Keratinocyte (primary cell): ENCODE data around the gene HEPH. TPM values are rescaled to one million over a fixed set of nuclear protein-coding genes. Genes with fewer than 3 reads are reported as not detected.

Experiments used
- DNase-seq: peaks from one replicate; pipeline ENCODE4 v3.0.0-alpha.2; 2011; ENCODE audit warnings: low read depth, missing footprints, low spot score
- FAIRE-seq: peaks from 2 replicates; lab custom pipeline; 2011; peaks lifted over from hg19 to GRCh38; lab: Jason Lieb, UNC
- H2AFZ ChIP-seq: 2 replicates; pipeline ENCODE4 v1.6.0; 2012; ENCODE audit warnings: low read length, control low read depth, inconsistent platforms; ENCODE audit not compliant: control insufficient read depth
- H3K27ac ChIP-seq: 2 replicates; pipeline ENCODE4 v1.5.1; 2011; ENCODE audit warnings: low read length; ENCODE audit not compliant: control insufficient read depth, insufficient read depth
- H3K27me3 ChIP-seq: 3 replicates; pipeline ENCODE4 v1.6.0; 2011; ENCODE audit warnings: low read length; ENCODE audit not compliant: control insufficient read depth, insufficient read depth; ENCODE audit errors: extremely low read depth
- H3K36me3 ChIP-seq, 2 experiments: 2 replicates in 1 of 2; 3 replicates in 1 of 2; pipeline ENCODE4 v1.5.1; 2011; ENCODE audit warnings: low read length in 2 of 2, mild to moderate bottlenecking in 1 of 2; ENCODE audit not compliant: control insufficient read depth in 2 of 2, insufficient read depth in 2 of 2; ENCODE audit errors: extremely low read depth in 1 of 2
- H3K4me1 ChIP-seq: 3 replicates; pipeline ENCODE4 v1.5.1; 2011; ENCODE audit warnings: low read length; ENCODE audit not compliant: control insufficient read depth, insufficient read depth; ENCODE audit errors: extremely low read depth
- H3K4me2 ChIP-seq: 3 replicates; pipeline ENCODE4 v1.6.0; 2011; ENCODE audit warnings: low read depth, low read length; ENCODE audit not compliant: control insufficient read depth, insufficient read depth; ENCODE audit errors: extremely low read depth
- H3K4me3 ChIP-seq, 3 experiments: fragments of 200-600 bp in 1 of 3; sonication (generic) in 1 of 3; 2 replicates in 2 of 3; 3 replicates in 1 of 3; pipeline ENCODE4 v1.5.1; 2011 to 2016; ENCODE audit warnings: low read length in 3 of 3, mild to moderate bottlenecking in 3 of 3, control low read depth in 2 of 3, inconsistent platforms in 1 of 3, low read depth in 1 of 3, mixed read lengths in 1 of 3, mixed run types in 1 of 3, moderate library complexity in 1 of 3; ENCODE audit not compliant: control insufficient read depth in 2 of 3, insufficient read depth in 2 of 3; ENCODE audit errors: extremely low read depth in 1 of 3
- H3K79me2 ChIP-seq: 2 replicates; pipeline ENCODE4 v1.6.0; 2012; ENCODE audit warnings: low read length; ENCODE audit not compliant: control insufficient read depth, insufficient read depth
- H3K9ac ChIP-seq: 3 replicates; pipeline ENCODE4 v1.6.0; 2011; ENCODE audit warnings: low read length; ENCODE audit not compliant: control insufficient read depth, insufficient read depth; ENCODE audit errors: extremely low read depth
- H3K9me1 ChIP-seq: 3 replicates; pipeline ENCODE4 v1.6.0; 2011; ENCODE audit warnings: low read length; ENCODE audit not compliant: control insufficient read depth, insufficient read depth; ENCODE audit errors: extremely low read depth
- H3K9me3 ChIP-seq: 2 replicates; pipeline ENCODE4 v1.5.1; 2012; ENCODE audit warnings: low read depth, low read length; ENCODE audit not compliant: control insufficient read depth
- H4K20me1 ChIP-seq: 3 replicates; pipeline ENCODE4 v1.6.0; 2011; ENCODE audit warnings: low read length; ENCODE audit not compliant: control insufficient read depth, insufficient read depth; ENCODE audit errors: extremely low read depth
- EZH2 ChIP-seq: IDR thresholded peaks from one replicate; pipeline ENCODE4 v1.6.1; 2012; ENCODE audit warnings: inconsistent platforms, mild to moderate bottlenecking, low read length, moderate library complexity
- dilution Hi-C: fragments of 300-500 bp; cut with MboI; formaldehyde crosslinking; loops from one replicate; pipeline ENCODE4 v1.7.0; 2020; ENCODE audit warnings: low sequenced_read_pairs; ENCODE audit not compliant: extremely low pct_ligation_motif_present
- polyA plus RNA-seq, 5 experiments: library from polyadenylated mRNA; depleted of rRNA in 3 of 5; stranded (reverse) in 3 of 5; stranded (forward) in 1 of 5; unstranded in 1 of 5; fragments of >200 nt; gene quantifications; 1 replicate in 1 of 5; 2 replicates in 3 of 5; 3 replicates in 1 of 5; pipeline versions ENCODE4 v1.2.1 to v1.2.3, GENCODE V29; 2011 to 2012; ENCODE audit warnings: missing spikeins in 2 of 5, low read depth in 1 of 5, low replicate concordance in 1 of 5
- TF ChIP-seq, protein P1 (sequence below), 3 experiments: IDR thresholded peaks in 1 of 3; conservative IDR thresholded peaks in 1 of 3; optimal IDR thresholded peaks in 1 of 3; 2 replicates in 2 of 3; 3 replicates in 1 of 3; pipeline versions ENCODE3 to v1.5.1; 2011; ENCODE audit warnings: low read length in 3 of 3, mild to moderate bottlenecking in 3 of 3, moderate library complexity in 2 of 3, control low read depth in 1 of 3, inconsistent platforms in 1 of 3; ENCODE audit not compliant: insufficient read depth in 2 of 3; ENCODE audit errors: extremely low read depth in 1 of 3

The HEPH gene
- polyA plus RNA-seq, 1 donor (not counting 4 experiments of a cell fraction or from before 2014, with no cell fraction given): 0.25 TPM

DNA sequence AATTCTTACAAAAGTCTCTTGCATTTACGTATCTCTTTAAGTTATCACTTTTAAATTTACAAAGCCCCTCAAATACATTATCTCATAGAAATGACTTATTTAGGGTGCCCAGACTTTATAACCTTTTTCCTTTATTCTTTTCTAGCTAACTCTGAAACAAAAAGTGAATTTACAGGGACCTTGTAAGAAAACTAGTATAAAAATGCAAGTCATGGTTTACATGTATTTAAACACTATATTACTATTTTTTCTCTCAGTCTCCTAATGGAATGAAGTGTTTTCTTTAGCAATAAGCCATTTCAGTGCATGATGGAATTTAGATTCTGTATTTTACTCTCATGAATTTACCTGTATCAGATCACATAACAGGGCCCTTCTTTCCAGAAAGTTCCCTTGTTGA is 14.5 kb upstream of the HEPH start:
- Histone ChIP-seq H3K27me3 (no peaks in the 10 kb centered on the region), H3K4me1 (no peaks in the 10 kb centered on the region), H3K9me3 (no peaks in the 10 kb centered on the region), H3K9me1 (no peaks in the 10 kb centered on the region), H3K79me2 (no peaks in the 10 kb centered on the region), H3K4me2 (no peak overlapping the region), H2AFZ (no peak overlapping the region), H3K27ac (no peak overlapping the region), H4K20me1 (no peaks in the 10 kb centered on the region), H3K9ac (no peak overlapping the region), H3K36me3 (no peaks in the 10 kb centered on the region), H3K4me3 (no peak overlapping the region)
- FAIRE-seq (no peak), DNase-seq (no peak)
- dilution Hi-C loops: no loop called here
- TF ChIP-seq, protein P1, sequence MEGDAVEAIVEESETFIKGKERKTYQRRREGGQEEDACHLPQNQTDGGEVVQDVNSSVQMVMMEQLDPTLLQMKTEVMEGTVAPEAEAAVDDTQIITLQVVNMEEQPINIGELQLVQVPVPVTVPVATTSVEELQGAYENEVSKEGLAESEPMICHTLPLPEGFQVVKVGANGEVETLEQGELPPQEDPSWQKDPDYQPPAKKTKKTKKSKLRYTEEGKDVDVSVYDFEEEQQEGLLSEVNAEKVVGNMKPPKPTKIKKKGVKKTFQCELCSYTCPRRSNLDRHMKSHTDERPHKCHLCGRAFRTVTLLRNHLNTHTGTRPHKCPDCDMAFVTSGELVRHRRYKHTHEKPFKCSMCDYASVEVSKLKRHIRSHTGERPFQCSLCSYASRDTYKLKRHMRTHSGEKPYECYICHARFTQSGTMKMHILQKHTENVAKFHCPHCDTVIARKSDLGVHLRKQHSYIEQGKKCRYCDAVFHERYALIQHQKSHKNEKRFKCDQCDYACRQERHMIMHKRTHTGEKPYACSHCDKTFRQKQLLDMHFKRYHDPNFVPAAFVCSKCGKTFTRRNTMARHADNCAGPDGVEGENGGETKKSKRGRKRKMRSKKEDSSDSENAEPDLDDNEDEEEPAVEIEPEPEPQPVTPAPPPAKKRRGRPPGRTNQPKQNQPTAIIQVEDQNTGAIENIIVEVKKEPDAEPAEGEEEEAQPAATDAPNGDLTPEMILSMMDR (optimal IDR thresholded peaks at IDR 0.05 in 1 of 3, IDR thresholded peaks at IDR 0.05 in 1 of 3, conservative IDR thresholded peaks at IDR 0.05 in 1 of 3; ENCODE audit: extremely low read depth in 1 of 3, insufficient read depth in 2 of 3, low read length in 3 of 3): no peak
- no peak for TF ChIP-seq EZH2

DNA sequence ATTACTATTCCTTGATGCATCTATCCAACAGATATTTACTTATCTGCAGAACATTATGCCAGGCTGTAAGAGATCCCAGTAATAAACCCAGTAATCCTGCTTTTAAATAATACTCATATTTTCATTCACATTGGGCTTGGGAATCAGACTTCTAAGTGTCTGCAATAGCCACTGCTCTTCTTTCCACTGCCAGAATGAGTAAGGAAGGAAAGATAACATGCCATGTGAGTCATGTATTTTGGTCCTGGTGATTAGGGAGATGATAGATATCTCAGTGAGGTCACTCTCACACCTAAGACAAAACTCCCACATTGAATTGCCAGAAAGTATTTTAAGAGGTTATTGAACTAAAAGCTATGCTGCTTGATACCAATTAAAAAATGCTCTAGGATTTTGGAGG is 13.9 kb upstream of the HEPH start:
- no peak overlapping the region for H3K4me3 ChIP-seq
- H3K9ac ChIP-seq: no peak overlapping the region
- no peak overlapping the region for H3K27ac ChIP-seq
- no peaks in the 10 kb centered on the region for H3K27me3 ChIP-seq
- TF ChIP-seq, protein P1 (optimal IDR thresholded peaks at IDR 0.05 in 1 of 3, IDR thresholded peaks at IDR 0.05 in 1 of 3, conservative IDR thresholded peaks at IDR 0.05 in 1 of 3; ENCODE audit: extremely low read depth in 1 of 3, insufficient read depth in 2 of 3, low read length in 3 of 3): no peak
- no peak for TF ChIP-seq EZH2
- no peaks in the 10 kb centered on the region for H3K79me2 ChIP-seq
- H2AFZ ChIP-seq: no peak overlapping the region
- FAIRE-seq (no peak), DNase-seq (no peak)
- H4K20me1 ChIP-seq: no peaks in the 10 kb centered on the region
- no peaks in the 10 kb centered on the region for H3K9me1 ChIP-seq
- H3K4me1 ChIP-seq: no peaks in the 10 kb centered on the region
- H3K36me3 ChIP-seq: no peaks in the 10 kb centered on the region
- H3K9me3 ChIP-seq: no peaks in the 10 kb centered on the region
- dilution Hi-C loops: no loop called here
- H3K4me2 ChIP-seq: no peak overlapping the region
